ENCODE data around the gene CHPF2.

CHPF2 gene

DNA sequence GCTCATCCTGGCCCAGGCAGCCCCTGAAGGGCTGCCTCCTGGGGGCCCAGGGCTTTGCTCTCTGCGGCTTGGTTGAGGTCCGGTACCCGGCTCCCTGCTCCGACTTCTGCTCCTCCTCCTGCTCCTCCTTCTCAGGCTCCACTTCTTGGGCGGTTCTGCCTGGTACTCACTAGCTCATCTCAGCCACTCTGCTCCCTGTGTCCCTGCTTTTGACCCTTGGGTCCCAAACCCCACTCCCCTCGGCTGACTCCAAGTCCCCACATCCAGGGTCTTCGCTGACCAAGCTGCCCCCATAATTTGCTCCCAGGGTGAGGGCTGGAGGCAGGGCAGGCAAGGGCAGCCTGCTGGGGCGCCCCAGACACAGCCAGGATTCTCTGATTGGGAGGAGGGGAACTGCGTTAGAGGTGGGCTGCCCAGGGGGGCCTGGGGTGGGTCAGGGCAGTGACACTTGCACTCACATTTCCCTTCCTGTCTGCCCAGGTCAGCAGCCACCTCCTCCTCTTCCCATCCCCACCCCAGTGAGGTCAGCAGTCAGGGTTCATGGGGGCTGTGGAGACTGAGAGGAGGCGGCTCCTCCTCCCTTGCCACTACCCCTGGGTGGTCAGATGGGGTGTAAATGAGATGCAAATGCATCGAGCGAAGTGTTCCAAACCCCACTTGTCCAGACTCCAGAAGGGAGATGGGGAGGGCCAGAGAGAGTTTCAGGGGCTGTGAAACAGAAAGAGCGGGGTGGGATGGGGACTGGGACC, 14.0 kb downstream of the CHPF2 start:
- peak overlapping the region; percentile 81 for H3K4me3 ChIP-seq (ENCODE audit: control insufficient read depth, low read depth, low read length)
- no peak for DNase-seq (ENCODE audit: low read depth)
- TF ChIP-seq, protein P1, sequence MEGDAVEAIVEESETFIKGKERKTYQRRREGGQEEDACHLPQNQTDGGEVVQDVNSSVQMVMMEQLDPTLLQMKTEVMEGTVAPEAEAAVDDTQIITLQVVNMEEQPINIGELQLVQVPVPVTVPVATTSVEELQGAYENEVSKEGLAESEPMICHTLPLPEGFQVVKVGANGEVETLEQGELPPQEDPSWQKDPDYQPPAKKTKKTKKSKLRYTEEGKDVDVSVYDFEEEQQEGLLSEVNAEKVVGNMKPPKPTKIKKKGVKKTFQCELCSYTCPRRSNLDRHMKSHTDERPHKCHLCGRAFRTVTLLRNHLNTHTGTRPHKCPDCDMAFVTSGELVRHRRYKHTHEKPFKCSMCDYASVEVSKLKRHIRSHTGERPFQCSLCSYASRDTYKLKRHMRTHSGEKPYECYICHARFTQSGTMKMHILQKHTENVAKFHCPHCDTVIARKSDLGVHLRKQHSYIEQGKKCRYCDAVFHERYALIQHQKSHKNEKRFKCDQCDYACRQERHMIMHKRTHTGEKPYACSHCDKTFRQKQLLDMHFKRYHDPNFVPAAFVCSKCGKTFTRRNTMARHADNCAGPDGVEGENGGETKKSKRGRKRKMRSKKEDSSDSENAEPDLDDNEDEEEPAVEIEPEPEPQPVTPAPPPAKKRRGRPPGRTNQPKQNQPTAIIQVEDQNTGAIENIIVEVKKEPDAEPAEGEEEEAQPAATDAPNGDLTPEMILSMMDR (IDR thresholded peaks at IDR 0.05; ENCODE audit: control insufficient read depth, insufficient read depth, low read depth, low read length, missing control alignments) = no peak

DNA sequence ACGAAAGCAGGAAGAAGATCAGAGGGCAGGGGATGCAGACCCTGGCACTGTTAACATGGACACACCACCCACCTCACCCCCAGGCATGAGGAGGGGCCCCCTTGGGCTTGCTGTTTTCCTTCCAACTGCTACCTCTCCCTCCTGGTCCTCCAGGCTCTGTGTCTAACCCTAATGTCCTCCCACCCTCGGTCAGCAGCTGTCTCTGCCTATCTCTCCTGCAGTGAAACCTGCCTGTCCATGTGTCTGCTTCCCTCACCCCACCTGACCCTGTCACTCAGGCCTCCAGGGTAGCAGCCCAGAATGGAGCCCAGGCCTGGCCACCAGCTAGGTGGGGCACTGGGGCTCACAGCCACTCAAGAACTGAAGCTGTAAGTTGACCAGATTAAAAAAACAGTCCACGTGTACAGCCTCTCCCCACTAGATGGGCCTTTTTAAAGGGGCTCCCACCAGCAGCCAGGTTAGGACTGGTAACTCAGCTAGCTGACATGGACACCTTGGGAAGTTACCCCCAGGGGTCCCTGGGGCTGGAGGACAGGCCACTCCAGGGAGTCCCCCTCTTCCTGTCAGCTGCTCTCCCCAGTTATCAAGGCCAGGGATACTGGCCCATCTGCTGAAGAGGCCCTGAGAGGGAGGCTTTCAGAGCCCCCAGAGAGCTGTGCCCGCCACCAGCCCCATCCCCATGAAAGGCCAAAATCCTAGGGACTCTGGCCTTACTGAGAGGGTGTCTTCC, 14.7 kb downstream of the CHPF2 start:
- TF ChIP-seq, protein P1 (IDR thresholded peaks at IDR 0.05; ENCODE audit: control insufficient read depth, insufficient read depth, low read depth, low read length, missing control alignments) = no peak
- peak overlapping the region; percentile 81 for H3K4me3 ChIP-seq (ENCODE audit: control insufficient read depth, low read depth, low read length)
- DNase-seq (ENCODE audit: low read depth) = no peak

DNA sequence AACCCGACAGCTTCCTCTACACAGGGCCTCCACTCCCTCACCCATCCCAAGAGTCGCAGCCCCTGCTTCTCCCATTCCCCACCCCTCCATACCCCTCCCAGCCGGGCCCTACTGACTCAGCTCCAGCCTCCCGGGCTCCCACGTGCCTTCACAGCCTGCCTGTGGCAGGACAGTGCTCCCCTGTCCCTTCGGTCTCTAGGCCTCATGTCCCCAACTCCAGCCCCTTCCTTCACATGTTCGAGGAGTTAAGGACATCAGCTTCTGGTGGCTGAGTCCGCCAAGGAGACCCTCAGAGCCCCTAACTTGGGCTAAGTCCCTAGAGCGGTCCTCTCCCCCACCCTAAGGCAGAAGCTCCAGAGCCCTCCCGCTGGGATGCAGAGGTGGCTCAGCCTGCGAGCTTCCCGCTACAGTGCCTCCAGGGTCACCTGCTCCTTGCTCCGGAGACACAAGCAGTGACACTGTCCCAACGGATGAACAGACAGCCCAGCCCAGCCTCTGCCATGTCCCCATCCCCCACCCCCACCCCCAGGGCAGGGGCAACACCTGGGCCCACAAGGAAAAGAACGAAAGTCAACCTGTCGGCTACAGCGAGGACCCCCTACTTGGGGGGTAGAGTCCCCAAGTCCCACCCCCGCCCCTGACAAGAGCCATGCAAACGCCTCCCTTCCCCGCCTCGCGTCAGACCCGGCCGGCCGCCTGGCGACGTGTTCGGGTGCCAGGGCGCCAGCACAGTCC, 15.5 kb downstream of the CHPF2 start:
- TF ChIP-seq, protein P1 (IDR thresholded peaks at IDR 0.05; ENCODE audit: control insufficient read depth, insufficient read depth, low read depth, low read length, missing control alignments) = no peak
- DNase-seq (ENCODE audit: low read depth) = no peak
- peak overlapping the region; percentile 81 for H3K4me3 ChIP-seq (ENCODE audit: control insufficient read depth, low read depth, low read length)

DNA sequence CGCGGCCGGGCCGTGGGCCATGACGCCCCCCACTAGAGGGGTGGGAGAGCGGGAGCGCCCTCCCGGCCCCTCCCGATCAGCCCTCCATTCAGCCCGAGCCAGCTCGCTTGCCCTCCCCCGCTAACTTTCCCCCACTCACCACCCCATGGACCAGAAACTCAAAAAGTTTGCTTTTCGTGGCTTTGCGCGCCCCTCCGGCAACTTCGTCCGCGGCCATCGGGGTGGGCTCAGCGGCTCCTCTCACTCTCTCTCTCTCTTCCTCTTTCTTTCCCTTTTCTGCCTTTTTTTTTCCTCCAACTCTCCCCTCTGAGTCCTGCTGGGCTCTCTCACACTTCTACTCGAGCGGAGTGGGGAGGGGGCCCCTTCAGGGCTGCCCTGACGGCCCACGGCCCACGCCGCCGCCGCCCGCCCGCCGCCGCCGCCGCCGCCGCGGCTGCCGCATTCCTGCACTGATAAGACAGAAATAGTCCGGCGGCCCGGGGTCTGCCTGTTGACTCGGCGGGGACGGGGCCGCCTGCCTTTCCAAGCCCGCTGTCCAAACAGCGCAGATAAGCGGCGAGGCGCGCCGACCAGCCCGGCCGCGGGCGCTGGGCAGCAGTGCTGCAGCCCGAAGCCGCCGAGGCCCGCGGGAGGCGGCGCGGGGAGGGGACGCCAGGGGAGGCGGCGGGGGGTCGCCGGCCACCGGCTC, 16.2 kb downstream of the CHPF2 start, which contains the start of gene SMARCD3:
SMARCD3 (minus strand) TSS at position 349 of the 688 bp plus-strand sequence; CDS start at position 217, 132 bp downstream.
- peak within 1 kb of the TSS; percentile 81 for H3K4me3 ChIP-seq (ENCODE audit: control insufficient read depth, low read depth, low read length)
- DNase-seq (ENCODE audit: low read depth) = no peak
- TF ChIP-seq, protein P1 (IDR thresholded peaks at IDR 0.05; ENCODE audit: control insufficient read depth, insufficient read depth, low read depth, low read length, missing control alignments) = no peak

DNA sequence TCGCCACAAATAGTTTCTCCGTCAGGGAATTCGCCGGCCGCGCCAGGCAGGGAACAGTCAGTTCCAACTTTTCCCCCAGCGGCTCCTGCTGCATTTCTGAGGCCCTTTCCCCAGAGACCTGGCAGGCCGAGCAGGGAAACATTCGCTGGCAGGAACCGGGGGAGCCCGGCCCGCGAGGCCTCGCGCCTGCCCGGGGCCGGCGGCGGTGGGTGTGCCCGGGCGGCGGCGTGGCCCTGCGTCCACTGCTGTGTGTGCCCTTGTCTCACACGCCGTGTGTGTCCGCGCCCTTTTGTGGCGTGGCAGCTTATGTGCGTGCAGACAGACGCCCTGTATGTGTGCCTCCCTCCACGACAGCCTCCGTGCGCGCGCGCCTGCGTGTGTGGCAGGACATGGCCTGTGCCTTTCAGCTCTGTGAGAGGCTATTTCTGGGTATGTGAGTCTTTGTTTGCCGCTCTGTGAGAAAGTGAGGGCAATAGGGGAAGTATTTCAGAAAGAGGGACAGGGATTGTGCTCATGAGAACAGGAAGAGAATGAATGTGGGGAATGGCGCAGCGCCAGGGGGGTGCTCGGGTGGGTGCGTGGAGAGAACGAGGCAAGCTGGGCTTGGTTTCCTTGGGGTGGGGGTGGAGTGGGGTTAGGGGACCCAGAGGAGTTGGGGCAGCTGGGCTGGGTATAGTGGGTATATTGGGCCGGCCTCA, 16.9 kb downstream of the CHPF2 start:
- DNase-seq (ENCODE audit: low read depth) = no peak
- TF ChIP-seq, protein P1 (IDR thresholded peaks at IDR 0.05; ENCODE audit: control insufficient read depth, insufficient read depth, low read depth, low read length, missing control alignments) = no peak
- H3K4me3 ChIP-seq (ENCODE audit: control insufficient read depth, low read depth, low read length) = peak overlapping the region; percentile 81
